Measurements from ENCODE around the gene RITA1. TPM values are rescaled to one million over a fixed set of nuclear protein-coding genes. Genes with fewer than 3 reads are reported as not detected.

The RITA1 gene
- total and polyA plus RNA-seq, 2 experiments from 2014 or later: 20.0 to 40.4 TPM

- Mint-ChIP-seq H3K4me1 (peaks cover 19% of the 10 kb centered on the region), H3K4me3 (no peak overlapping the region), H3K9me3 (peaks cover 8% of the 10 kb centered on the region; the same call in 2 of the 3 replicates), H3K27me3 (ENCODE audit: insufficient read depth, low read depth, poor library complexity) (peaks cover 8% of the 10 kb centered on the region), H3K27ac (peak overlapping the region; percentile 40; the same call in 1 of the 2 replicates), H3K36me3 (ENCODE audit: low read depth) (peaks cover 4% of the 10 kb centered on the region; the same call in 1 of the 3 replicates)
- DNase-seq (ENCODE audit: low spot score): no peak
- H3K79me2 ChIP-seq (replicated peaks; ENCODE audit: insufficient read depth): no peaks in the 10 kb centered on the region
- H3K9me2 ChIP-seq (ENCODE audit: insufficient read depth): no peaks in the 10 kb centered on the region
- no peaks in the 10 kb centered on the region for H3K36me3 ChIP-seq (ENCODE audit: insufficient read depth)
- H3K4me3 ChIP-seq: no peak overlapping the region
- H3K27me3 ChIP-seq (ENCODE audit: insufficient read depth): peaks cover 2% of the 10 kb centered on the region
- no peaks in the 10 kb centered on the region for H3F3A ChIP-seq (replicated peaks; ENCODE audit: low read depth)
- no peak for ATAC-seq
- no peak overlapping the region for H2AFZ ChIP-seq
- H3K4me2 ChIP-seq: no peak overlapping the region
- peaks cover 12% of the 10 kb centered on the region for H3K4me1 ChIP-seq (ENCODE audit: insufficient read depth)
- no peaks in the 10 kb centered on the region for H4K20me1 ChIP-seq (replicated peaks; ENCODE audit: insufficient read depth)
- no peak for TF ChIP-seq ZNF114 (CRISPR knock-in tag; IDR thresholded peaks at IDR 0.05)
- TF ChIP-seq EZH2phosphoT487 (IDR thresholded peaks at IDR 0.05; ENCODE audit: unreplicated experiment): no peak
- no peak for TF ChIP-seq JUNB (IDR thresholded peaks at IDR 0.05; ENCODE audit: unreplicated experiment)
- H3K27ac ChIP-seq (ENCODE audit: low read depth): no peak overlapping the region
Observed at GRCh38 chr12:113145720-113146551, 39.6 kb upstream of the RITA1 start.

- H3K4me1 Mint-ChIP-seq: peaks cover 21% of the 10 kb centered on the region
- Histone ChIP-seq H3K9me2 (ENCODE audit: insufficient read depth) (no peaks in the 10 kb centered on the region), H3K4me3 (no peak overlapping the region), H3K79me2 (replicated peaks; ENCODE audit: insufficient read depth) (no peaks in the 10 kb centered on the region), H2AFZ (no peak overlapping the region), H3K4me1 (ENCODE audit: insufficient read depth) (peaks cover 13% of the 10 kb centered on the region), H4K20me1 (replicated peaks; ENCODE audit: insufficient read depth) (no peaks in the 10 kb centered on the region), H3K4me2 (no peak overlapping the region), H3K36me3 (ENCODE audit: insufficient read depth) (no peaks in the 10 kb centered on the region), H3K27ac (ENCODE audit: low read depth) (no peak overlapping the region), H3K27me3 (ENCODE audit: insufficient read depth) (peaks cover 13% of the 10 kb centered on the region), H3F3A (replicated peaks; ENCODE audit: low read depth) (0 out of 2 replicates have a peak, but pooled peaks cover 2% of the 10 kb centered on the region)
- peaks cover 8% of the 10 kb centered on the region; the same call in 2 of the 3 replicates for H3K9me3 Mint-ChIP-seq
- no peak overlapping the region for H3K27ac Mint-ChIP-seq
- ATAC-seq: no peak
- DNase-seq (ENCODE audit: low spot score): no peak
- peaks cover 10% of the 10 kb centered on the region for H3K27me3 Mint-ChIP-seq (ENCODE audit: insufficient read depth, low read depth, poor library complexity)
- no peak overlapping the region for H3K4me3 Mint-ChIP-seq
- peaks cover 4% of the 10 kb centered on the region; the same call in 2 of the 3 replicates for H3K36me3 Mint-ChIP-seq (ENCODE audit: low read depth)
- TF ChIP-seq JUNB (IDR thresholded peaks at IDR 0.05; ENCODE audit: unreplicated experiment) (no peak), ZNF114 (CRISPR knock-in tag; IDR thresholded peaks at IDR 0.05) (no peak), ZNF462 (CRISPR knock-in tag; IDR thresholded peaks at IDR 0.05) (no peak), STAT1 (IDR thresholded peaks at IDR 0.05; ENCODE audit: unreplicated experiment) (no peak), POLR2AphosphoS5 (IDR thresholded peaks at IDR 0.05; ENCODE audit: low read depth) (no peak), ZNF331 (CRISPR knock-in tag; IDR thresholded peaks at IDR 0.05; ENCODE audit: low read depth) (no peak), EZH2 (IDR thresholded peaks at IDR 0.05; ENCODE audit: low read depth, unreplicated experiment) (no peak), CREB1 (CRISPR knock-in tag; IDR thresholded peaks at IDR 0.05; ENCODE audit: low read depth) (no peak), CTCF (conservative IDR thresholded peaks at IDR 0.05; ENCODE audit: low read depth in 2 of 2) (no peak), NANOG (IDR thresholded peaks at IDR 0.05; ENCODE audit: borderline replicate concordance) (no peak)
Observed at GRCh38 chr12:113146999-113147398, 38.5 kb upstream of the RITA1 start.
